AG09309 (cell line): ENCODE data around the gene MESP1.

Source experiments
- DNase-seq: peaks from one replicate; pipeline ENCODE4 v3.0.0-alpha.2; 2010; ENCODE audit warnings: low read depth
- H3K4me3 ChIP-seq: 2 replicates; pipeline ENCODE4 v1.5.1; 2011; ENCODE audit warnings: mild to moderate bottlenecking, low read depth, low read length, moderate library complexity; ENCODE audit not compliant: control insufficient read depth
- TF ChIP-seq, protein P1 (sequence below): IDR thresholded peaks from 2 replicates; pipeline ENCODE4 v1.5.1; 2011; ENCODE audit warnings: mild to moderate bottlenecking, low read depth, low read length, inconsistent platforms; ENCODE audit not compliant: insufficient read depth, control insufficient read depth; ENCODE audit errors: missing control alignments

The MESP1 gene

DNA sequence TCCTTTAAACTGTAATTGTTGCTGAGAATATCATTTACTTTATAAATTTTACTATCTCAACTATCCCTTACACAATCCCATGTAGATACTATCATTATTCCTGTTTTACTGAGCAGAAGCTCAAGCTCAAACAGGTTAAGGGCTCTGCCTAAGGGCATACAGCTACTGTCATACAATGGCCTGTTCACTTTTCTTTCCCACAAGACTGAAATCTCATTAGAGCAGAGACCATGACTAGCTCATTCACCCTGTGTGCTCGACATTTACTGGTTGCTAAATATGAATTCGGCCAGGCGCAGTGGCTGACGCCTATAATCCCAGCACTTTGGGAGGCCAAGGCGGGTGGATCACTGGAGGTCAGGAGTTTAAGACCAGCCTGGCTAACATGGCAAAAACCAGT is 23.4 kb upstream of the MESP1 start:
- TF ChIP-seq, protein P1, sequence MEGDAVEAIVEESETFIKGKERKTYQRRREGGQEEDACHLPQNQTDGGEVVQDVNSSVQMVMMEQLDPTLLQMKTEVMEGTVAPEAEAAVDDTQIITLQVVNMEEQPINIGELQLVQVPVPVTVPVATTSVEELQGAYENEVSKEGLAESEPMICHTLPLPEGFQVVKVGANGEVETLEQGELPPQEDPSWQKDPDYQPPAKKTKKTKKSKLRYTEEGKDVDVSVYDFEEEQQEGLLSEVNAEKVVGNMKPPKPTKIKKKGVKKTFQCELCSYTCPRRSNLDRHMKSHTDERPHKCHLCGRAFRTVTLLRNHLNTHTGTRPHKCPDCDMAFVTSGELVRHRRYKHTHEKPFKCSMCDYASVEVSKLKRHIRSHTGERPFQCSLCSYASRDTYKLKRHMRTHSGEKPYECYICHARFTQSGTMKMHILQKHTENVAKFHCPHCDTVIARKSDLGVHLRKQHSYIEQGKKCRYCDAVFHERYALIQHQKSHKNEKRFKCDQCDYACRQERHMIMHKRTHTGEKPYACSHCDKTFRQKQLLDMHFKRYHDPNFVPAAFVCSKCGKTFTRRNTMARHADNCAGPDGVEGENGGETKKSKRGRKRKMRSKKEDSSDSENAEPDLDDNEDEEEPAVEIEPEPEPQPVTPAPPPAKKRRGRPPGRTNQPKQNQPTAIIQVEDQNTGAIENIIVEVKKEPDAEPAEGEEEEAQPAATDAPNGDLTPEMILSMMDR: no peak
- no peak for DNase-seq
- H3K4me3 ChIP-seq: no peak overlapping the region

DNA sequence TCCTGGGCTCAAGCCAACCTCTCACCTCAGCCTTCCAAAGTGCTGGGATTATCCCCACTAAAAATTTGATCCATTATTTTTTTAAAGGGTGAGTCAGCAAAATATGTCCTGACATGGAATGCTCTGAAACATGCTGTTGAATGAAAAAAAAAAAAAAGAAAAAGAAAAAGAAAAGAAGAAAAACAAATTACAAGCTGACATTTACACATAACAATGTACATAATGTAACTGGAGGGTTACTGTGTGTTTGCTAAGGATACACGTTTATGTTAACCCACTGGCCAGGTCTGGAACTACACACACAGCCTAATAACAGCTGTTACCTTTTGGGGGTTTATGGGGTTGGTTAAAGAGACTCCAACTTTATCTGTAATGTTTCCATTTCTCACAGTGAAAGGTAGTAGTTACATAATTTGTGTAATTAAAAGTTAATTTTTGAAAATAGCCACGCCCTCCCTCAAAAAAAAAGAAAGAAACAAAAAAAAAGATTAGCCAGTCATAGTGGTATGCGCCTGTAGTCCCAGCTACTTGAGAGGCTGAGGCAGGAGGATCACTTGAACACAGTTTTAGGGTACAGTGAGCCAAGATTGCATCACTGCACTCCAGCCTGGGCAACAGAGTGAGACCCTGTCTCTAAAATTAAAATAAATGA is 22.0 kb upstream of the MESP1 start:
- TF ChIP-seq, protein P1: no peak
- H3K4me3 ChIP-seq: no peak overlapping the region
- DNase-seq: no peak

DNA sequence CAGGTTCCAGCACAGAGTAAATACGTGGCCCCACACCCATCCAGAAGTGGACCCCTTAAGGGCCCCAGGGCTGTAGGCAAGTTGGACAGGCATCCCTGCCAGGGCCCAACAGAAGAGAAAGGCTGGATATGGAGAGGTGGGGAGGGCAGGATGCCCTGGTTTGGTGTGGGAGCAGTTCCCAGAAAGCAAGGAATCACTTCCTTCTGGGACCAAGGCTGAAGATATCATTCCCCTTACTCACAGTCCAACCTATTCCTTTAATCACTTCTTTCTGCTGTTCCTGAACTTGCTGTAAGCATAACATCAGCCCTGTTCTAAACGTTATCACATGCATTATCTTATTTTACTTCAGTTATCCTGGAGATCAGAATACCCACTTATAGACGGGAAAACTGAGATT is 19.0 kb upstream of the MESP1 start:
- H3K4me3 ChIP-seq: no peak overlapping the region
- TF ChIP-seq, protein P1: no peak
- no peak for DNase-seq

DNA sequence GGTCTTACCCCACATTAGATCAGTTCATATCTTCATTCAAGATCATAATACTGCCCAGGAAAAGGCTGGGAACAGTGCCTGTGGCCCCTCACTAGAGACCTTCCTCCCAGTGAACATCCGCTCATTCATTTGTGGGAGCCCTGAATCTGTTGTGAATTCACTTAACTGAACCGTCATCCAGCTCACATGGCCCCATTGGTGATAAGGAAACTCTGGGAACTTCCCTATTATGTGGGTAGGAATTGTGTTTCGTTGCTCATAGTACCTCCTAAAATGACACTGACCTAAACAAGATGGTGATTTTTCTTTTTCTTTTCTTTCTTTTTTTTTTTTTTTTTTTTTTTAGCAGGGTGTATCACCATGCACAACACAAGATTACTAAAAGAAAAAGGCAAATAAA is 18.3 kb upstream of the MESP1 start:
- no peak for DNase-seq
- no peak overlapping the region for H3K4me3 ChIP-seq
- TF ChIP-seq, protein P1: no peak

DNA sequence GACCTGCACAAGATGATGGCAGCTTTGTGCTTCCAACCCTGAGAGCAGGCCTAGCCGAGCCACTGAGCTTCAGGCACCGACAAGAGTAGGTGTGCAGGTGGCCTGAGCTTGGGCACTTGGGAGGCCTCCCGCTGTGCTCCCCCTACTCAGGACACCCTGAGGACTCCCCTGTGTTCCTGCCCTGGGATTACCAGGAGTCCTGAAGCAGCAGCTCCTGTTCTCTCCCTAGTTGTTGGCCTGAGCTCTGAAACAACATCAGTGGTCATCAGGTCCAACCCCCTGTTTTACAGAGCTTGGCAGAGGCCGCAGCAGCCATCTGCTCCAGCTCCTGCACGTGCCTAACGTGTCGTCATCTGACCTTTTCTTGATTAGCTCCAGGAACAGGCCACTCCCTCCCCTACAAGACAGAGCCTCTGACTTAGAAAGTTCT is 17.0 kb upstream of the MESP1 start:
- TF ChIP-seq, protein P1: no peak
- DNase-seq: no peak
- H3K4me3 ChIP-seq: no peak overlapping the region

DNA sequence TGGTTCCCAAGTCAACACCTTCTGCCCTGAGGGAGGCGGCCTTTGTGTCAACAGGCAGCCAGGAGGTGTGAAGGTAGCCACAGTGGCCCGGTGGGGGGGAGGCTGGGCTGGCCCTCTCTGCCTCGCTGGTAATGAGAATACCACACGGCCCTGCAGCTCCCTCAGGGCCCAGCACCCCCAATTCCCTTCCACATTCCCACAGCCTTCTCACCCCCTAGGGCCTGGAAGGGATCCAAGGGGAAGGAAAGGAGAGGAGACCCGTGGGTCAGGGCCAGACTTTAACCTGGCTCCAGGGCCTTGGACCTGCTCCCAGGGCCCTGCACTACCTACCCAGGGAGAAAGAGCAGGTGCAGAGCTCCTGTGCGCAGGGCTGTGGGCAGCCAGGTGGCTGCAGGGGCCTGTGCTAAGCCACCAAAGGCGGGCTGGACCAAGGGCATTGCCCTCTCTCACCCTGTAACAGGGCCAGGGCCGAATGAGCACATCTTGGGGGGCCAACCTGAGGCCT is 16.4 kb upstream of the MESP1 start:
- TF ChIP-seq, protein P1: no peak
- DNase-seq: no peak
- no peak overlapping the region for H3K4me3 ChIP-seq
